A549 (cell line): ENCODE data around the gene GMDS. TPM values are rescaled to one million over a fixed set of nuclear protein-coding genes. Genes with fewer than 3 reads are reported as not detected.

Experiments
- ATAC-seq, 2 experiments: fragments of 200-7000 bp in 1 of 2; fragments of >200 bp in 1 of 2; cut with Nextera tagmentation in 1 of 2; cut with Tn5 transposase in 1 of 2; 3 replicates each; pipeline versions ENCODE4 v1.8.0 to v1.9.1; 2018 to 2020; ENCODE audit warnings: mild to moderate bottlenecking in 1 of 2, moderate library complexity in 1 of 2
- CTCF ChIA-PET: fragments of 300-600 bp; sonication (Branson Sonifier 250); formaldehyde crosslinking; extraction: SDS; loops from one replicate; lab custom pipeline; 2021; ENCODE audit warnings: antibody characterized with exemption, inconsistent platforms; lab: Yijun Ruan, JAX
- POLR2A ChIA-PET: fragments of 350-600 bp; formaldehyde crosslinking; extraction: SDS; loops from one replicate; lab custom pipeline; 2021; ENCODE audit warnings: antibody characterized with exemption, inconsistent platforms; lab: Yijun Ruan, JAX
- DNase-seq, 2 experiments: peaks; one replicate each; pipeline versions ENCODE4 v3.0.0 to v3.0.0-alpha.2; 2011 to 2016; ENCODE audit warnings: low read depth in 1 of 2, low spot score in 1 of 2
- FAIRE-seq: peaks from 2 replicates; lab custom pipeline; 2011; peaks lifted over from hg19 to GRCh38; lab: Jason Lieb, UNC
- H3K27ac ChIP-seq, 2 experiments: fragments of >200 bp; sonication (Bioruptor Twin); formaldehyde crosslinking; 3 replicates each; pipeline ENCODE4 v1.5.1; 2016 to 2017
- H3K4me1 ChIP-seq: fragments of >200 bp; sonication (Bioruptor Twin); formaldehyde crosslinking; 3 replicates; pipeline ENCODE4 v1.6.1; 2016
- H3K4me2 ChIP-seq: fragments of >200 bp; sonication (Bioruptor Twin); formaldehyde crosslinking; 3 replicates; pipeline ENCODE4 v1.6.1; 2016
- H3K4me3 ChIP-seq: fragments of >200 bp; sonication (Bioruptor Twin); formaldehyde crosslinking; 3 replicates; pipeline ENCODE4 v1.5.1; 2016
- H3K9me3 ChIP-seq: fragments of >200 bp; sonication (Bioruptor Twin); formaldehyde crosslinking; 3 replicates; pipeline ENCODE4 v1.6.1; 2016
- ATOH8 ChIP-seq: fragments of 250-450 bp; sonication (Bioruptor Pico); IDR thresholded peaks from 2 replicates; pipeline ENCODE4 v1.5.0; 2020; ENCODE audit warnings: low read depth, mild to moderate bottlenecking, moderate library complexity
- BCL3 ChIP-seq: fragments of >200 bp; sonication (Bioruptor Twin); formaldehyde crosslinking; IDR thresholded peaks from 3 replicates; pipeline ENCODE4 v1.6.1; 2016
- CBX2 ChIP-seq: fragments of 200-600 bp; sonication (generic); IDR thresholded peaks from 2 replicates; pipeline ENCODE4 v1.6.1; 2016; ENCODE audit warnings: low read depth, mild to moderate bottlenecking, borderline replicate concordance
- CEBPB ChIP-seq, 2 experiments: fragments of >200 bp in 1 of 2; sonication (Bioruptor Twin) in 1 of 2; formaldehyde crosslinking in 1 of 2; IDR thresholded peaks; 2 replicates each; pipeline ENCODE4 v1.6.1; 2012 to 2016
- CHD2 ChIP-seq: fragments of 150-350 bp; IDR thresholded peaks from 2 replicates; pipeline ENCODE4 v1.6.1; 2014; ENCODE audit warnings: low read length; ENCODE audit not compliant: partially characterized antibody
- CHD4 ChIP-seq: fragments of 200-600 bp; sonication (generic); IDR thresholded peaks from 2 replicates; pipeline ENCODE4 v1.6.1; 2016; ENCODE audit warnings: antibody characterized with exemption, mild to moderate bottlenecking, borderline replicate concordance
- E2F6 ChIP-seq: IDR thresholded peaks from 2 replicates; pipeline ENCODE4 v1.6.1; 2012; ENCODE audit warnings: low read depth, borderline replicate concordance
- EHF ChIP-seq: fragments of 250-450 bp; sonication (Bioruptor Pico); IDR thresholded peaks from 2 replicates; pipeline ENCODE4 v1.5.0; 2020; ENCODE audit warnings: mild to moderate bottlenecking
- EHMT2 ChIP-seq: fragments of 200-600 bp; sonication (generic); IDR thresholded peaks from 2 replicates; pipeline ENCODE4 v1.6.1; 2016; ENCODE audit warnings: antibody characterized with exemption, low read depth, mild to moderate bottlenecking, moderate library complexity
- ELK1 ChIP-seq: fragments of 150-350 bp; IDR thresholded peaks from 2 replicates; pipeline ENCODE4 v1.6.1; 2014; ENCODE audit warnings: low read depth, mild to moderate bottlenecking, low read length
- EP300 ChIP-seq, 2 experiments: fragments of >200 bp; sonication (Bioruptor Twin); formaldehyde crosslinking; IDR thresholded peaks; 2 replicates in 1 of 2; 3 replicates in 1 of 2; pipeline ENCODE4 v1.6.1; 2016 to 2017
- GATA3 ChIP-seq: IDR thresholded peaks from 2 replicates; pipeline ENCODE4 v1.6.1; 2012; ENCODE audit warnings: borderline replicate concordance
- HES2 ChIP-seq: fragments of >200 bp; sonication (Bioruptor Twin); formaldehyde crosslinking; IDR thresholded peaks from 2 replicates; pipeline ENCODE4 v1.6.1; 2016
- JUNB ChIP-seq: fragments of >200 bp; sonication (Bioruptor Twin); formaldehyde crosslinking; IDR thresholded peaks from 2 replicates; pipeline ENCODE4 v1.6.1; 2016
- KDM1A ChIP-seq: fragments of 200-600 bp; sonication (generic); IDR thresholded peaks from 2 replicates; pipeline ENCODE4 v1.6.1; 2016; ENCODE audit warnings: low read depth, mild to moderate bottlenecking
- MAX ChIP-seq: IDR thresholded peaks from 2 replicates; pipeline ENCODE4 v1.6.1; 2012
- PBX3 ChIP-seq: IDR thresholded peaks from 2 replicates; pipeline ENCODE4 v1.6.1; 2012
- RAD21 ChIP-seq, 2 experiments: fragments of >200 bp in 1 of 2; sonication (Bioruptor Twin) in 1 of 2; formaldehyde crosslinking in 1 of 2; IDR thresholded peaks in 1 of 2; conservative IDR thresholded peaks in 1 of 2; 2 replicates in 1 of 2; 3 replicates in 1 of 2; pipeline ENCODE4 v1.6.1; 2012 to 2018; ENCODE audit warnings: inconsistent platforms in 1 of 2
- SREBF2 ChIP-seq: fragments of 450-650 bp; IDR thresholded peaks from 2 replicates; pipeline ENCODE4 v1.6.1; 2014; ENCODE audit warnings: mild to moderate bottlenecking, moderate library complexity
- TFCP2L1 ChIP-seq: fragments of 250-450 bp; sonication (Bioruptor Pico); IDR thresholded peaks from 2 replicates; pipeline ENCODE4 v1.5.0; 2021; ENCODE audit warnings: mild to moderate bottlenecking
- TP53 ChIP-seq: fragments of 250-450 bp; sonication (Bioruptor Pico); IDR thresholded peaks from 2 replicates; pipeline ENCODE4 v1.5.0; 2021; ENCODE audit warnings: mild to moderate bottlenecking, moderate library complexity
- ZFP36 ChIP-seq: fragments of 450-650 bp; IDR thresholded peaks from 2 replicates; pipeline ENCODE4 v1.6.1; 2014; ENCODE audit warnings: borderline replicate concordance; ENCODE audit not compliant: partially characterized antibody
- ZSCAN20 ChIP-seq: fragments of 250-450 bp; sonication (Bioruptor Pico); IDR thresholded peaks from 2 replicates; pipeline ENCODE4 v1.8.0; 2022; ENCODE audit warnings: mild to moderate bottlenecking, moderate library complexity
- WGBS: methylation state at CpG from one replicate; pipeline ENCODE4 v1.1.6; 2017; ENCODE audit errors: missing lambda C conversion rate; 5-methylcytosine and 5-hydroxymethylcytosine counted together
- polyA plus RNA-seq, 4 experiments: library from polyadenylated mRNA; depleted of rRNA in 3 of 4; stranded (reverse); fragments of >200 nt; fragmentation: RNase III in 1 of 4; extraction: RNeasy Plus Mini Kit Qiagen cat#74134 plus additional on column Dnase treatment in 1 of 4; gene quantifications; 2 replicates in 3 of 4; 3 replicates in 1 of 4; pipeline ENCODE4 v1.2.3, GENCODE V29; 2011 to 2017

The GMDS gene
- polyA plus RNA-seq, 2 of the 4 experiments (the other 2 are of a cell fraction) = 9.9 to 12.4 TPM

- 88% methylated on average over 1 of the region's 1 CpG for WGBS
- ATAC-seq (no peak), DNase-seq (no peak), FAIRE-seq (no peak)
- Histone ChIP-seq H3K4me3 (no peak overlapping the region), H3K27ac (no peak overlapping the region), H3K4me2 (no peak overlapping the region), H3K4me1 (peaks cover 5% of the 10 kb centered on the region), H3K9me3 (peaks cover 4% of the 10 kb centered on the region; the same call in 1 of the 3 replicates)
- POLR2A ChIA-PET = no interaction called here
- CTCF ChIA-PET = no interaction called here
- TF ChIP-seq TP53 = no peak
- no peak for TF ChIP-seq CHD2
- no peak for TF ChIP-seq ATOH8 (CRISPR knock-in tag)
- TF ChIP-seq HES2 = no peak
- TF ChIP-seq GATA3 = no peak
- no peak for TF ChIP-seq EP300 (IDR thresholded peaks at IDR 0.05)
- no peak for TF ChIP-seq CEBPB (IDR thresholded peaks at IDR 0.05)
- TF ChIP-seq, all 56 proteins: peak for 0
Measured at GRCh38 chr6:1825277-1825676, 420.1 kb downstream of the GMDS start.

GRCh38 chr6:1821513-1822183 is 423.8 kb downstream of the GMDS start:
- TF ChIP-seq MAX = no peak
- TF ChIP-seq CHD4 = no peak
- TF ChIP-seq ZSCAN20 (CRISPR knock-in tag) = no peak
- TF ChIP-seq CEBPB (IDR thresholded peaks at IDR 0.05) = no peak
- no peak for TF ChIP-seq E2F6
- no peak for TF ChIP-seq CBX2
- TF ChIP-seq ATOH8 (CRISPR knock-in tag) = no peak
- TF ChIP-seq TFCP2L1 (CRISPR knock-in tag) = no peak
- no peak for TF ChIP-seq KDM1A
- no peak for ATAC-seq
- no peak for DNase-seq
- ChIA-PET CTCF (no interaction called here), POLR2A (no interaction called here)
- FAIRE-seq = no peak
- 66% methylated on average over 11 of the region's 11 CpGs for WGBS
- peaks cover 13% of the 10 kb centered on the region for H3K4me1 ChIP-seq
- H3K4me3 ChIP-seq = no peak overlapping the region
- H3K9me3 ChIP-seq = no peaks in the 10 kb centered on the region
- H3K4me2 ChIP-seq = no peak overlapping the region
- H3K27ac ChIP-seq = no peak overlapping the region

GRCh38 chr6:1821164-1821512 is 424.3 kb downstream of the GMDS start:
- H3K9me3 ChIP-seq = no peaks in the 10 kb centered on the region
- 87% methylated on average over 11 of the region's 11 CpGs for WGBS
- H3K4me2 ChIP-seq = no peak overlapping the region
- no peak for FAIRE-seq
- POLR2A ChIA-PET = no interaction called here
- no peak overlapping the region for H3K4me3 ChIP-seq
- CTCF ChIA-PET = no interaction called here
- no peak for DNase-seq
- TF ChIP-seq EHF = no peak
- TF ChIP-seq RAD21 (conservative IDR thresholded peaks at IDR 0.05 in 1 of 2, IDR thresholded peaks at IDR 0.05 in 1 of 2) = no peak
- TF ChIP-seq ZFP36 = no peak
- peaks cover 13% of the 10 kb centered on the region for H3K4me1 ChIP-seq
- no peak overlapping the region for H3K27ac ChIP-seq
- no peak for ATAC-seq

- Histone ChIP-seq H3K27ac (no peak overlapping the region), H3K9me3 (no peaks in the 10 kb centered on the region), H3K4me1 (peaks cover 13% of the 10 kb centered on the region), H3K4me3 (no peak overlapping the region), H3K4me2 (peak overlapping the region; percentile 46; the same call in 2 of the 3 replicates)
- ATAC-seq = no peak
- 93% methylated on average over 1 of the region's 1 CpG for WGBS
- POLR2A ChIA-PET = no interaction called here
- TF ChIP-seq SREBF2 (no peak), EHMT2 (no peak), JUNB (no peak), BCL3 (no peak), TFCP2L1 (CRISPR knock-in tag) (no peak), MAX (no peak), CEBPB (IDR thresholded peaks at IDR 0.05) (no peak), ELK1 (no peak), TP53 (no peak), PBX3 (no peak), ZFP36 (no peak)
- DNase-seq = no peak
- CTCF ChIA-PET = no interaction called here
- no peak for FAIRE-seq
Measured at GRCh38 chr6:1820714-1821113, 424.7 kb downstream of the GMDS start.
